GM23338 (cell line): ENCODE results near the gene CEP295NL. TPM values are rescaled to one million over a fixed set of nuclear protein-coding genes. Genes with fewer than 3 reads are reported as not detected.

ENCODE experiments used
- ATAC-seq: fragments of 200-7000 bp; cut with Tn5 transposase; 3 replicates; pipeline ENCODE4 v1.9.1; 2020
- DNase-seq: peaks from one replicate; pipeline ENCODE4 v3.0.0-alpha.2; 2015; ENCODE audit warnings: low spot score
- H2AFZ ChIP-seq: fragments of 200-600 bp; sonication (generic); 2 replicates; pipeline ENCODE4 v1.8.0; 2016; ENCODE audit warnings: antibody characterized with exemption, mild to moderate bottlenecking, moderate library complexity
- H3F3A ChIP-seq: fragments of 200-600 bp; sonication (generic); replicated peaks from 2 replicates; pipeline ENCODE4 v1.8.0; 2017; ENCODE audit warnings: antibody characterized with exemption, mixed run types, low read depth
- H3K27ac ChIP-seq: fragments of 200-600 bp; sonication (generic); 2 replicates; pipeline ENCODE4 v1.6.1; 2016; ENCODE audit warnings: low read depth
- H3K27me3 ChIP-seq: fragments of 200-600 bp; sonication (generic); 2 replicates; pipeline ENCODE4 v1.8.0; 2016; ENCODE audit warnings: mild to moderate bottlenecking, mixed run types, moderate library complexity; ENCODE audit not compliant: insufficient read depth
- H3K36me3 ChIP-seq: fragments of 200-600 bp; sonication (generic); 2 replicates; pipeline ENCODE4 v1.8.0; 2016; ENCODE audit warnings: mild to moderate bottlenecking; ENCODE audit not compliant: insufficient read depth
- H3K4me1 ChIP-seq: fragments of 200-600 bp; sonication (generic); 2 replicates; pipeline ENCODE4 v1.8.0; 2016; ENCODE audit warnings: mild to moderate bottlenecking, moderate library complexity; ENCODE audit not compliant: insufficient read depth
- H3K4me2 ChIP-seq: fragments of 200-600 bp; sonication (generic); 2 replicates; pipeline ENCODE4 v1.7.1; 2017; ENCODE audit warnings: mixed run types
- H3K4me3 ChIP-seq: fragments of 200-600 bp; sonication (generic); 2 replicates; pipeline ENCODE4 v1.6.1; 2016; ENCODE audit warnings: mixed run types
- H3K79me2 ChIP-seq: fragments of 200-600 bp; sonication (generic); replicated peaks from 2 replicates; pipeline ENCODE4 v1.8.0; 2017; ENCODE audit warnings: mild to moderate bottlenecking; ENCODE audit not compliant: insufficient read depth
- H3K9me2 ChIP-seq: fragments of 200-600 bp; sonication (generic); 2 replicates; pipeline ENCODE4 v1.8.0; 2017; ENCODE audit not compliant: insufficient read depth
- H4K20me1 ChIP-seq: fragments of 200-600 bp; sonication (generic); replicated peaks from 2 replicates; pipeline ENCODE4 v1.8.0; 2017; ENCODE audit warnings: mild to moderate bottlenecking; ENCODE audit not compliant: insufficient read depth
- H3K27ac Mint-ChIP-seq: 2 replicates; pipeline ENCODE4 v1.8.0; 2020; ENCODE audit warnings: inconsistent platforms, mild to moderate bottlenecking, moderate library complexity, mixed read lengths
- H3K27me3 Mint-ChIP-seq: 3 replicates; pipeline ENCODE4 v1.8.0; 2022; ENCODE audit warnings: low read depth, mild to moderate bottlenecking, moderate library complexity, mixed read lengths, inconsistent platforms; ENCODE audit not compliant: insufficient read depth, poor library complexity
- H3K36me3 Mint-ChIP-seq: 3 replicates; pipeline ENCODE4 v1.8.0; 2021; ENCODE audit warnings: low read depth, mild to moderate bottlenecking, inconsistent platforms, moderate library complexity, mixed read lengths
- H3K4me1 Mint-ChIP-seq: 3 replicates; pipeline ENCODE4 v1.8.0; 2020; ENCODE audit warnings: mild to moderate bottlenecking, inconsistent platforms, mixed read lengths
- H3K4me3 Mint-ChIP-seq: 3 replicates; pipeline ENCODE4 v1.8.0; 2021; ENCODE audit warnings: moderate library complexity, mild to moderate bottlenecking, inconsistent platforms, mixed read lengths
- H3K9me3 Mint-ChIP-seq: 3 replicates; pipeline ENCODE4 v1.8.0; 2020; ENCODE audit warnings: moderate library complexity, mild to moderate bottlenecking, inconsistent platforms, mixed read lengths
- CREB1 ChIP-seq: fragments of 250-450 bp; sonication (Bioruptor Pico); IDR thresholded peaks from 2 replicates; pipeline ENCODE4 v1.5.0; 2020; ENCODE audit warnings: low read depth, mild to moderate bottlenecking, moderate library complexity
- POLR2AphosphoS5 ChIP-seq: IDR thresholded peaks from 2 replicates; pipeline ENCODE4 v1.6.1; 2016; ENCODE audit warnings: antibody characterized with exemption, low read depth
- ZNF331 ChIP-seq: fragments of 250-450 bp; sonication (Bioruptor Pico); IDR thresholded peaks from 2 replicates; pipeline ENCODE4 v1.5.0; 2020; ENCODE audit warnings: low read depth, mild to moderate bottlenecking, moderate library complexity
- polyA plus RNA-seq: library from polyadenylated mRNA; unstranded; fragments of >200 nt; fragmentation: Nextera tagmentation; extraction: Ambion mirVana; gene quantifications from 2 replicates; pipeline ENCODE4 v1.2.1, GENCODE V29; 2016
- total RNA-seq: library from RNA; depleted of rRNA; stranded (reverse); fragments of >200 nt; shearing (Covaris generic); gene quantifications from 2 replicates; pipeline ENCODE4 v1.2.3, GENCODE V29; 2014
- TF ChIP-seq, protein P1 (sequence below): IDR thresholded peaks from 2 replicates; pipeline ENCODE4 v1.6.1; 2016; ENCODE audit warnings: antibody characterized with exemption
- TF ChIP-seq, protein P2 (sequence below): IDR thresholded peaks from one replicate; pipeline ENCODE4 v1.6.1; 2018; ENCODE audit warnings: antibody characterized with exemption; ENCODE audit not compliant: unreplicated experiment
- TF ChIP-seq, protein P3 (sequence below): fragments of 250-450 bp; sonication (Bioruptor Pico); IDR thresholded peaks from 2 replicates; pipeline ENCODE4 v1.5.0; 2020; ENCODE audit warnings: mild to moderate bottlenecking, moderate library complexity

Gene CEP295NL
- total and polyA plus RNA-seq, 2 experiments from 2014 or later: 0.69 TPM; not detected in 1

DNA sequence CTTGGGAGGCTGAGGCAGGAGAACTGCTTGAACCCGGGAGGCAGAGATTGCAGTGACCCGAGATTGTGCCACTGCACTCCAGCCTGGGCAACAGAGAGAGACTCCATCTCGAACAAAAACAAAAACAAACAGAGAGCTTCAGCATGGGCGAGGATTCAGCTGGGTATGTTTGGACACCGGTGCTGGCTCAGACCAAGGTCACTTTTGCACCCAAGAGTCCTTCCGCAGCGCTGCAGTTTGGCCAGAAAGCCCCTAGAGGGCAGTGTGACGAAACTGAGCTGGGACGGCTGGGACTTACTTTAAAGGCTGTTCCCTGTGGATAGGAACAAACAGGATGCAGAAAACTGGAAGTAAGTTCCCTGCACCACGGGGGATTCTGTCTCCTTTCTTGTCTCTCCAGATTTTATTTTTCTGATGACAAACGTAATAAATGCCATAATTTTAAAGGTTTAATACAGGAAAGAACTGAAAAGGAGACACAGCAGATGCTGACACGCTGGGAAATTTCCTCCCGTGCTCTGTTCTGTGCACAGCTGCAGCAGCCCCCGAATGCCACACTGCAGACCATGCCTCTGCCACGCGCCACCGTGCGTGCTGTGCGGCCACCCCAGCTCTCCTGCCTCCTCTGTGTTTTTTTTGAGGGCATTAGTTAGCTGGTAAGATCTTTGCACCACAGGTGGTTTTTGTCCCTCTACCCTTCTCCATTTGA is 37.2 kb downstream of the CEP295NL start (continued):
- TF ChIP-seq, protein P1, sequence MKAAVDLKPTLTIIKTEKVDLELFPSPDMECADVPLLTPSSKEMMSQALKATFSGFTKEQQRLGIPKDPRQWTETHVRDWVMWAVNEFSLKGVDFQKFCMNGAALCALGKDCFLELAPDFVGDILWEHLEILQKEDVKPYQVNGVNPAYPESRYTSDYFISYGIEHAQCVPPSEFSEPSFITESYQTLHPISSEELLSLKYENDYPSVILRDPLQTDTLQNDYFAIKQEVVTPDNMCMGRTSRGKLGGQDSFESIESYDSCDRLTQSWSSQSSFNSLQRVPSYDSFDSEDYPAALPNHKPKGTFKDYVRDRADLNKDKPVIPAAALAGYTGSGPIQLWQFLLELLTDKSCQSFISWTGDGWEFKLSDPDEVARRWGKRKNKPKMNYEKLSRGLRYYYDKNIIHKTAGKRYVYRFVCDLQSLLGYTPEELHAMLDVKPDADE: no peak
- no peak for TF ChIP-seq ZNF331

DNA sequence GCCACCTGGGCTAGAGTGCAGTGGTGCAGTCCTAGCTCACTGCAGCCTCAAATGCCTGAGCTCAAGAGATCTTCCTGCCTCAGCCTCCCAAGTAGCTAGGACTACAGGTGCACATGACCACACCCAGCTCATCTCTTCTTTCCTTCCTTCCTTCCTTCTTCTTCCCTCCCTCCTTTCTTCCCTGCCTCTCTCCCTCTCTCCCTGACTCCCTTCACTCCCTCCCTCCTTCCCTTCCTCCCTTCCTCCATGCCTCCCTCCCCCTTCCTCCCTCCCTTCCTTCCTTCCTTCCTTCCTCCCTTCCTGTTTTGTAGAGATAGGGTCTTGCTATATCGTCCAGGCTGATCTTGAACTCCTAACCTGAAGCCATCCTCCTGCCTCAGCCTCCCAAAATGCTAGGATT is 38.9 kb downstream of the CEP295NL start:
- ATAC-seq (no peak), DNase-seq (no peak)
- Histone ChIP-seq H3K27me3 (no peaks in the 10 kb centered on the region), H3K9me2 (no peaks in the 10 kb centered on the region), H3F3A (no peaks in the 10 kb centered on the region; the same call in 1 of the 2 replicates), H3K4me3 (no peak overlapping the region), H3K79me2 (no peaks in the 10 kb centered on the region), H3K27ac (no peak overlapping the region), H3K4me2 (no peak overlapping the region), H3K36me3 (no peaks in the 10 kb centered on the region), H2AFZ (no peak overlapping the region), H4K20me1 (no peaks in the 10 kb centered on the region), H3K4me1 (no peaks in the 10 kb centered on the region)
- Mint-ChIP-seq H3K27ac (no peak overlapping the region), H3K27me3 (peaks cover 7% of the 10 kb centered on the region), H3K4me1 (peaks cover 4% of the 10 kb centered on the region; the same call in 2 of the 3 replicates), H3K36me3 (no peaks in the 10 kb centered on the region; the same call in 2 of the 3 replicates), H3K4me3 (no peak overlapping the region), H3K9me3 (no peaks in the 10 kb centered on the region)
- TF ChIP-seq, protein P1: no peak
- TF ChIP-seq, protein P2, sequence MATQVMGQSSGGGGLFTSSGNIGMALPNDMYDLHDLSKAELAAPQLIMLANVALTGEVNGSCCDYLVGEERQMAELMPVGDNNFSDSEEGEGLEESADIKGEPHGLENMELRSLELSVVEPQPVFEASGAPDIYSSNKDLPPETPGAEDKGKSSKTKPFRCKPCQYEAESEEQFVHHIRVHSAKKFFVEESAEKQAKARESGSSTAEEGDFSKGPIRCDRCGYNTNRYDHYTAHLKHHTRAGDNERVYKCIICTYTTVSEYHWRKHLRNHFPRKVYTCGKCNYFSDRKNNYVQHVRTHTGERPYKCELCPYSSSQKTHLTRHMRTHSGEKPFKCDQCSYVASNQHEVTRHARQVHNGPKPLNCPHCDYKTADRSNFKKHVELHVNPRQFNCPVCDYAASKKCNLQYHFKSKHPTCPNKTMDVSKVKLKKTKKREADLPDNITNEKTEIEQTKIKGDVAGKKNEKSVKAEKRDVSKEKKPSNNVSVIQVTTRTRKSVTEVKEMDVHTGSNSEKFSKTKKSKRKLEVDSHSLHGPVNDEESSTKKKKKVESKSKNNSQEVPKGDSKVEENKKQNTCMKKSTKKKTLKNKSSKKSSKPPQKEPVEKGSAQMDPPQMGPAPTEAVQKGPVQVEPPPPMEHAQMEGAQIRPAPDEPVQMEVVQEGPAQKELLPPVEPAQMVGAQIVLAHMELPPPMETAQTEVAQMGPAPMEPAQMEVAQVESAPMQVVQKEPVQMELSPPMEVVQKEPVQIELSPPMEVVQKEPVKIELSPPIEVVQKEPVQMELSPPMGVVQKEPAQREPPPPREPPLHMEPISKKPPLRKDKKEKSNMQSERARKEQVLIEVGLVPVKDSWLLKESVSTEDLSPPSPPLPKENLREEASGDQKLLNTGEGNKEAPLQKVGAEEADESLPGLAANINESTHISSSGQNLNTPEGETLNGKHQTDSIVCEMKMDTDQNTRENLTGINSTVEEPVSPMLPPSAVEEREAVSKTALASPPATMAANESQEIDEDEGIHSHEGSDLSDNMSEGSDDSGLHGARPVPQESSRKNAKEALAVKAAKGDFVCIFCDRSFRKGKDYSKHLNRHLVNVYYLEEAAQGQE: no peak
- TF ChIP-seq CREB1 (no peak), POLR2AphosphoS5 (no peak)
- TF ChIP-seq, protein P3, sequence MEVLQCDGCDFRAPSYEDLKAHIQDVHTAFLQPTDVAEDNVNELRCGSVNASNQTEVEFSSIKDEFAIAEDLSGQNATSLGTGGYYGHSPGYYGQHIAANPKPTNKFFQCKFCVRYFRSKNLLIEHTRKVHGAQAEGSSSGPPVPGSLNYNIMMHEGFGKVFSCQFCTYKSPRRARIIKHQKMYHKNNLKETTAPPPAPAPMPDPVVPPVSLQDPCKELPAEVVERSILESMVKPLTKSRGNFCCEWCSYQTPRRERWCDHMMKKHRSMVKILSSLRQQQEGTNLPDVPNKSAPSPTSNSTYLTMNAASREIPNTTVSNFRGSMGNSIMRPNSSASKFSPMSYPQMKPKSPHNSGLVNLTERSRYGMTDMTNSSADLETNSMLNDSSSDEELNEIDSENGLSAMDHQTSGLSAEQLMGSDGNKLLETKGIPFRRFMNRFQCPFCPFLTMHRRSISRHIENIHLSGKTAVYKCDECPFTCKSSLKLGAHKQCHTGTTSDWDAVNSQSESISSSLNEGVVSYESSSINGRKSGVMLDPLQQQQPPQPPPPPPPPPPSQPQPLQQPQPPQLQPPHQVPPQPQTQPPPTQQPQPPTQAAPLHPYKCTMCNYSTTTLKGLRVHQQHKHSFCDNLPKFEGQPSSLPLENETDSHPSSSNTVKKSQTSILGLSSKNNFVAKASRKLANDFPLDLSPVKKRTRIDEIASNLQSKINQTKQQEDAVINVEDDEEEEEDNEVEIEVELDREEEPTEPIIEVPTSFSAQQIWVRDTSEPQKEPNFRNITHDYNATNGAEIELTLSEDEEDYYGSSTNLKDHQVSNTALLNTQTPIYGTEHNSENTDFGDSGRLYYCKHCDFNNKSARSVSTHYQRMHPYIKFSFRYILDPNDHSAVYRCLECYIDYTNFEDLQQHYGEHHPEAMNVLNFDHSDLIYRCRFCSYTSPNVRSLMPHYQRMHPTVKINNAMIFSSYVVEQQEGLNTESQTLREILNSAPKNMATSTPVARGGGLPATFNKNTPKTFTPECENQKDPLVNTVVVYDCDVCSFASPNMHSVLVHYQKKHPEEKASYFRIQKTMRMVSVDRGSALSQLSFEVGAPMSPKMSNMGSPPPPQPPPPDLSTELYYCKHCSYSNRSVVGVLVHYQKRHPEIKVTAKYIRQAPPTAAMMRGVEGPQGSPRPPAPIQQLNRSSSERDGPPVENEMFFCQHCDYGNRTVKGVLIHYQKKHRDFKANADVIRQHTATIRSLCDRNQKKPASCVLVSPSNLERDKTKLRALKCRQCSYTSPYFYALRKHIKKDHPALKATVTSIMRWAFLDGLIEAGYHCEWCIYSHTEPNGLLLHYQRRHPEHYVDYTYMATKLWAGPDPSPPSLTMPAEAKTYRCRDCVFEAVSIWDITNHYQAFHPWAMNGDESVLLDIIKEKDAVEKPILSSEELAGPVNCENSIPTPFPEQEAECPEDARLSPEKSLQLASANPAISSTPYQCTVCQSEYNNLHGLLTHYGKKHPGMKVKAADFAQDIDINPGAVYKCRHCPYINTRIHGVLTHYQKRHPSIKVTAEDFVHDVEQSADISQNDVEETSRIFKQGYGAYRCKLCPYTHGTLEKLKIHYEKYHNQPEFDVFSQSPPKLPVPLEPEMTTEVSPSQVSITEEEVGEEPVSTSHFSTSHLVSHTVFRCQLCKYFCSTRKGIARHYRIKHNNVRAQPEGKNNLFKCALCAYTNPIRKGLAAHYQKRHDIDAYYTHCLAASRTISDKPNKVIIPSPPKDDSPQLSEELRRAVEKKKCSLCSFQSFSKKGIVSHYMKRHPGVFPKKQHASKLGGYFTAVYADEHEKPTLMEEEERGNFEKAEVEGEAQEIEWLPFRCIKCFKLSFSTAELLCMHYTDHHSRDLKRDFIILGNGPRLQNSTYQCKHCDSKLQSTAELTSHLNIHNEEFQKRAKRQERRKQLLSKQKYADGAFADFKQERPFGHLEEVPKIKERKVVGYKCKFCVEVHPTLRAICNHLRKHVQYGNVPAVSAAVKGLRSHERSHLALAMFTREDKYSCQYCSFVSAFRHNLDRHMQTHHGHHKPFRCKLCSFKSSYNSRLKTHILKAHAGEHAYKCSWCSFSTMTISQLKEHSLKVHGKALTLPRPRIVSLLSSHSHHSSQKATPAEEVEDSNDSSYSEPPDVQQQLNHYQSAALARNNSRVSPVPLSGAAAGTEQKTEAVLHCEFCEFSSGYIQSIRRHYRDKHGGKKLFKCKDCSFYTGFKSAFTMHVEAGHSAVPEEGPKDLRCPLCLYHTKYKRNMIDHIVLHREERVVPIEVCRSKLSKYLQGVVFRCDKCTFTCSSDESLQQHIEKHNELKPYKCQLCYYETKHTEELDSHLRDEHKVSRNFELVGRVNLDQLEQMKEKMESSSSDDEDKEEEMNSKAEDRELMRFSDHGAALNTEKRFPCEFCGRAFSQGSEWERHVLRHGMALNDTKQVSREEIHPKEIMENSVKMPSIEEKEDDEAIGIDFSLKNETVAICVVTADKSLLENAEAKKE (CRISPR knock-in tag): no peak
